Femur (tissue), 1 donor: Measurements from ENCODE around the gene SKOR1.

Experiments used
- DNase-seq: peaks from one replicate; pipeline ENCODE4 v3.0.0-alpha.2; 2017

The SKOR1 gene

GRCh38 chr15:67819636-67820035, 5.7 kb upstream of the SKOR1 start:
- no peak for DNase-seq

DNA sequence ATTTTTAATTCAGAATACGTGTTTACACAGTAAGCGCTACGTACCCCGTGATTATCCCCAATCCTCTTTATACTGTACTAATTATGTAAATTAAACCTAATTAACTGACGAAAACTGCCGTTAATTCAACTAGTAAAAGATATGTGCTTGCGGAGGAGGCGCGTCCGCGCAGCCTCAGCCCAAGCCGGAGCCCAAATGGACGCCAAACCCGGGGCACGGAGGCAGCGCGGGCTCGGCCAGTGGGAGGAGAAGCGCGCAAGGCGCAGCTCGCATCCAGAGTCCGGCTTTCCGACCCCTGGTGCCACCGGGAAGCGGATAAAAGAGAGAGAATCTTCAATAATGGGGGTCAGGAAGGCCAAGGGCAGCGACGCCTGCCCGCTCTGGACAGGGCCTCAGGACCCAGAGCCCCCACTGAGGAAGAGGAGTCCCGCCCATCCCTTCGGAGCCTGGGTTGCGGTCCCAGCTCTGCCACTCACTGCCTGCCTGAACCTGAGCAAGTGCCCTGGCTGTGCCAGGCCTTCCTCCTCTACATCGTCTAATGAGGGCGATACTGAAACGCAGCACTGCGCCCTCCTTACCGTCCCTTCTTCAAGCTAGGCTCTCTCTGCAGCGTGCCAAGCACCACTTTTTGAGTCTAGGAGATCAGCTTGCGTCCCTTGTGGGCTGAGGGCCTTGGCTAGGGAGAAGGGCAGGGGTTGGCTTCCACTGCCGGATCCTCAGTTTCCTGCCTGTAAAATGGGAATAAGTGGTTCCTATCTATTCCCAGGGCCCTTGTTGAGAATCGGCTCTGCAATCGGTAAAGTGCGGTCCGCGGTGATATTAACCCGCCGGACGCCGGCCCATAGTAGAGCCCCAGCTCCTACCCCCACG, 5.0 kb upstream of the SKOR1 start:
- no peak for DNase-seq

DNA sequence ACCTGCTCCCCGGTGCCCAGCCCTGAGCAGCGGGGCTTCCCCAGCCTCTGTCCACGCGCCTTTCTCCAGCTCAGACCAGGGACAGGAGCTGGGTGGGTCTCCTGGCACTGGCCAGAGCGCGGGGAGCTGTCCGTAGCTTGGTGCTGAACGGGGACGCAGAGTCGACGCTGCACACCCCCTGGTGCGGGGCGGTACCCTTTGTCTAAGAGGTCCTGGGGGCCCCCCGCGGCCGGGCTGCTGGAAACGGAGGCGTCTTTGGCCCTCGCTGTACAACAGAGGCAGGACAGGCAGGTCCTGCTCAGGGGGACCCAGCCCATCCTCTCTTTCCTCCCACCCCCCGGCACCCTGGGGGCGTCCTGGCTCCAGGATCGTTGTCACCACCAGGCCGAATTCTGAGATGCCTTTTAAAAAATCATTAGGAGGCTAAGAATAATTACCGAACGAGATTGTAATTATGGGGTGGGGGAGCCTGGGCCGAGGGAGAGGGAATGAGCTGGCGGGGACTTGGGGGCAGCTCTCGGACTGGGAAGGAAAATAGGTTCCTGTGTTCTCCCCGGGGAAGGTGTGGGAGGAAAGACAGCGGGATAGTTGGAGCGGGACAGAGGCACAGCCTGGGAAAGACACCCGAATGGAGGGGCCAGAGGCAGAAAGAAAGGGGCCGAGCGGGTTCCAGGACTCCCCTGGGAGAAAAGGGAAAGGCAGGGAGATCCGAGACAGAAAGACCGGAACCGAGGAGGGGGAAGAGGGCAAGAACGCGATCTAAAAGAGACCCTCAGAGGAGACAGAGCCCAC, 4.1 kb upstream of the SKOR1 start:
- peak; percentile 85 for DNase-seq

- DNase-seq: no peak
Observed at GRCh38 chr15:67821784-67822440, 3.4 kb upstream of the SKOR1 start.

- DNase-seq: no peak
Observed at GRCh38 chr15:67822537-67823313, 2.6 kb upstream of the SKOR1 start.

GRCh38 chr15:67823314-67824196, 1.8 kb upstream of the SKOR1 start:
- no peak for DNase-seq

GRCh38 chr15:67824197-67824968, 926 bp upstream of the SKOR1 start:
- no peak for DNase-seq

- no peak for DNase-seq
Observed at GRCh38 chr15:67825881-67826716, 790 bp downstream of the SKOR1 start.

DNA sequence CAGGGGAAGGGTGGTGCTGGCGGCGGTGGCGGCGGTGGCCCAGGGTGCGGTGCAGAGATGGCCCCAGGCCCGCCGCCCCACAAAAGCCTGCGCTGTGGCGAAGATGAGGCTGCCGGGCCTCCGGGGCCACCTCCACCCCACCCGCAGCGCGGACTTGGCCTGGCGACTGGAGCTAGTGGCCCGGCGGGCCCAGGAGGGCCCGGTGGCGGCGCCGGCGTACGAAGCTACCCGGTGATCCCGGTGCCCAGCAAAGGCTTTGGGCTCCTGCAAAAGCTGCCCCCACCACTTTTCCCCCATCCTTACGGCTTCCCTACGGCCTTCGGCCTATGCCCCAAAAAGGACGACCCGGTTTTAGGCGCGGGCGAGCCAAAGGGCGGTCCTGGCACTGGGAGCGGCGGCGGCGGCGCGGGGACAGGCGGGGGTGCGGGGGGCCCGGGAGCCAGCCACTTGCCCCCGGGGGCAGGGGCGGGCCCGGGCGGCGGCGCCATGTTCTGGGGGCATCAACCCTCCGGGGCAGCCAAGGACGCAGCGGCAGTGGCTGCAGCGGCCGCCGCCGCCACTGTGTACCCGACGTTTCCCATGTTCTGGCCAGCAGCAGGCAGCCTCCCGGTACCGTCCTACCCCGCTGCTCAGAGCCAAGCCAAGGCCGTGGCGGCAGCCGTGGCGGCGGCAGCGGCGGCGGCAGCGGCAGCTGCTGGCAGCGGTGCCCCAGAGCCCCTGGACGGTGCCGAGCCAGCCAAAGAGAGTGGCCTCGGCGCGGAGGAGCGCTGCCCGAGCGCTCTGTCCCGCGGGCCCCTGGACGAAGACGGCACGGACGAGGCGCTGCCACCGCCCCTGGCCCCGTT, 1.6 kb downstream of the SKOR1 start:
- no peak for DNase-seq

DNA sequence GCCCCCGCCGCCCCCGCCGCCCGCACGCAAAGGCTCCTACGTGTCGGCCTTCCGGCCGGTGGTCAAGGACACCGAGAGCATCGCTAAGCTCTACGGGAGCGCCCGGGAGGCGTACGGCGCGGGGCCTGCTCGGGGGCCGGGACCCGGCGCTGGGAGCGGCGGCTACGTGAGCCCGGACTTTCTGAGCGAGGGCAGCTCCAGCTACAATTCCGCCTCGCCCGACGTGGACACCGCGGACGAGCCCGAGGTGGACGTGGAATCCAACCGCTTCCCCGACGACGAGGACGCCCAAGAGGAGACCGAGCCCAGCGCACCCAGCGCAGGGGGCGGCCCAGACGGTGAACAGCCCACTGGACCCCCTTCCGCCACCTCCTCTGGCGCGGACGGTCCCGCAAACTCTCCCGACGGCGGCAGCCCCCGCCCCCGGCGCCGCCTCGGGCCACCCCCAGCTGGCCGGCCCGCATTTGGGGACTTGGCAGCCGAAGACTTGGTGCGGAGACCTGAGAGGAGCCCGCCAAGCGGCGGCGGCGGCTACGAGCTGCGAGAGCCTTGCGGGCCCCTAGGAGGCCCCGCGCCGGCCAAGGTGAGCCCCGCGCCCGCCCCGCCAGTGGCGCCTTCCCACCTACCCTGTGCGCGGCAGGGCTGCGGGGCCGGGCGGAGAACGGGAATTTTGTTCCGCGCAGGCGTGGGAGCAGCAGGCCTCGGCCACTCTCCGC, 2.4 kb downstream of the SKOR1 start:
- DNase-seq: no peak

DNA sequence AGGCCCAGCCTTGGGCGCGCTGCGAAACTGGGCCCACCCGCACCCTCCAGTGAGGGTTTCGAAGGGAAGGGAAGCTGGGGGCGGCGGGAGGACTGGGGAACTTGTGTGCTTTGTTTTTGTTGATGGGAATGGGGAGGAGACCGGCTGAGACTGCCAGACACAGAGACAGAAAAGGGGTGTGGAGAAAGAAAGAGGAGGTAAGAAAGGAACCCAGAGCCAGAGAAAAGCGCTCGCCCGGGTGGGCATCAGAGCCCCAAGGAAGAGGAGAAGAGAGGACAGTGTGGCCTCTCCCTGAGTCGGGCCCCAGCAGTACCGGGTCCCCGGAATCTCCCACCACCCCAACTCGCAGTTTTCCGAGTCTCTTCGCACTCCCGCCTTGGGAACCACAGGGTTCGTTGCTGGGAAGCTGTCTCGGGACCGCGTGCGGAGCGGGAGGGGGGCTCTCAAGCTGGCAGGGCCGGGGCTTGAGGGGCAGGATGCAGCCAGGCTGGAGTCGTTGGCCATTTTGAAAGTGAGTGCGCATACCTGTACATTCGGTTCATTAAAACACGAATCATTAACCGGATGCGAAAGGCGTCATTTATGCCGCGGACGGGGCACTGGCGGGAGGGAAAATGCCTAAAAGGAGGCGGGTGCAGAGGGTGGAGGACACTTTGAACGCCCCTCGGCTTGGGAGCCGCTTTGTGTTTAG, 3.1 kb downstream of the SKOR1 start:
- no peak for DNase-seq

DNA sequence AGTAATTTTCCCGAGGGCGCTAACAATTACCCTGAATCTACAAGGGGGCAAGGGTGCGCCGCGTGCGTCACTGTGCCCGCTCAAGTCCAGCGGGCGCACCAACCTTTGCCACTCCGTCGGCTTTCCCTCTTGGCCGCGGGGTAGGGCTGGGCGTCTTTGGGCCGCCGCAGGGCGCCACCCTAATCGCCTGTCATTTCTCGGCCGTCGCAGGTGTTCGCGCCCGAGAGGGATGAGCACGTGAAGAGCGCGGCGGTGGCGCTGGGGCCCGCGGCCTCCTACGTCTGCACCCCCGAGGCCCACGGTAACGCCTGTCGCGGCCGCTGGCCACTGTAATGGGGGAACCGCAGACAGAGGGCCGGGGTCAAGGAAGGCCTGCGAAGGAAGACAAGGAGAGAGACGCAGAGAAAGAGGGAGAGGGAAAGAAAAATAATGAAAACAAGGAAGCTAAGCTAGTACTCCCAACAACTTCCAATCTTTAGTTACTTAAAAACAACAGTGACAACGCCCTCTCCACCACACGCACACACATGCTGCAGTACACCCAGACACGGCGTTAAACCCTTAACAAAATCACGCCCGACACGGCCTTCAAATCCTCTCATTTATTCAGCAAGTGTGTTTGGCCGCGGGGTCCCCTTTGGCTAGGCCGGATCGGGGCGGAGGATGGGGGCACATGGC, 3.8 kb downstream of the SKOR1 start:
- DNase-seq: no peak

- no peak for DNase-seq
Observed at GRCh38 chr15:67829647-67830504, 4.6 kb downstream of the SKOR1 start.

GRCh38 chr15:67831363-67831762, 6.1 kb downstream of the SKOR1 start:
- peak; percentile 3 for DNase-seq

- DNase-seq: peak; percentile 21
Observed at GRCh38 chr15:67832031-67832551, 6.8 kb downstream of the SKOR1 start.
